GM12878 (cell line): ENCODE results near the gene IL33. TPM values are rescaled to one million over a fixed set of nuclear protein-coding genes. Genes with fewer than 3 reads are reported as not detected.

Experiments used
- ELK1 ChIP-seq: IDR thresholded peaks from 2 replicates; pipeline ENCODE4 v1.6.1; 2012; ENCODE audit warnings: low read depth, low read length, improper control_type of control experiment
- IRF5 ChIP-seq: fragments of 450-650 bp; IDR thresholded peaks from 2 replicates; pipeline ENCODE4 v1.6.1; 2017; ENCODE audit warnings: borderline replicate concordance
- KDM1A ChIP-seq: fragments of 200-600 bp; sonication (generic); IDR thresholded peaks from 2 replicates; pipeline ENCODE4 v1.6.1; 2016; ENCODE audit warnings: borderline replicate concordance
- RELB ChIP-seq: fragments of 450-650 bp; IDR thresholded peaks from 2 replicates; pipeline ENCODE4 v1.6.1; 2017; ENCODE audit warnings: low read depth, mild to moderate bottlenecking, moderate library complexity
- SRF ChIP-seq, 2 experiments: IDR thresholded peaks; 2 replicates each; pipeline ENCODE4 v1.6.1; 2011; ENCODE audit warnings: low read depth in 2 of 2, low read length in 2 of 2, mild to moderate bottlenecking in 1 of 2, moderate library complexity in 1 of 2
- polyA plus RNA-seq, 11 experiments: library from polyadenylated mRNA; depleted of rRNA in 4 of 11; unstranded in 6 of 11; stranded (reverse) in 5 of 11; fragments of >200 nt; fragmentation: Nextera tagmentation in 4 of 11; fragmentation: Illumina TruSeq in 1 of 11; extraction: Ambion mirVana in 4 of 11; extraction: Trizol in 1 of 11; gene quantifications; 1 replicate in 1 of 11; 2 replicates in 10 of 11; pipeline versions ENCODE4 v1.2.1 to v1.2.3, GENCODE V29; 2011 to 2016; ENCODE audit warnings: inconsistent platforms in 2 of 11, missing spikeins in 2 of 11, low read depth in 1 of 11
- total RNA-seq, 4 experiments: library from RNA; depleted of rRNA in 3 of 4; stranded (reverse); fragments of >200 nt in 3 of 4; fragmentation: Illumina TruSeq in 1 of 4; extraction: Trizol in 1 of 4; gene quantifications; 2 replicates each; pipeline versions ENCODE4 v1.2.1 to v1.2.3, GENCODE V29; 2013 to 2021

Gene IL33
- total and polyA plus RNA-seq, 10 of the 15 experiments (the other 5 are each of a cell fraction or from before 2014, with no cell fraction given), result not detected

GRCh38 chr9:6305954-6306563 is 90.5 kb downstream of the IL33 start (continued):
- no peak for TF ChIP-seq ELK1
- TF ChIP-seq IRF5, result no peak
- no peak for TF ChIP-seq SRF (IDR thresholded peaks at IDR 0.05; ENCODE audit: low read depth in 2 of 2, low read length in 2 of 2)
- no peak for TF ChIP-seq KDM1A
- no peak for TF ChIP-seq RELB

Other genes with a start within 250 kb of the IL33 start
- gene RANBP6, start 200.2 kb upstream of the IL33 start, total RNA-seq (2014; rRNA removed), result 20.4 and 21.7 TPM in 2 replicates
- gene RANBP6, start 200.2 kb upstream of the IL33 start, total RNA-seq (2014; rRNA removed; fragmentation: Illumina TruSeq; extraction: Trizol), result 24.1 and 24.2 TPM in 2 replicates
- gene RANBP6, start 200.2 kb upstream of the IL33 start, total RNA-seq (2021), result 17.1 and 18.1 TPM in 2 replicates
- gene RANBP6, start 200.2 kb upstream of the IL33 start, polyA plus RNA-seq (2011; rRNA removed), result 22.2 and 36.8 TPM in 2 replicates
- 18.3 and 24.4 TPM in 2 replicates for gene RANBP6, start 200.2 kb upstream of the IL33 start, polyA plus RNA-seq (2014; fragmentation: Illumina TruSeq; extraction: Trizol)
- 10 to 100 TPM; 10.9 to 11.7 TPM for gene RANBP6, start 200.2 kb upstream of the IL33 start, polyA plus RNA-seq (2014; fragmentation: Nextera tagmentation; extraction: Ambion mirVana)
- 11.5 and 16.6 TPM in 2 replicates for gene RANBP6, start 200.2 kb upstream of the IL33 start, polyA plus RNA-seq (2014; rRNA removed)
- 10 to 100 TPM; 26.3 to 26.9 TPM for gene RANBP6, start 200.2 kb upstream of the IL33 start, polyA plus RNA-seq (2016; fragmentation: Nextera tagmentation; extraction: Ambion mirVana)
- not detected in 2 replicates for gene TPD52L3, start 112.6 kb downstream of the IL33 start, total RNA-seq (2014; rRNA removed)
- not detected in 2 replicates for gene TPD52L3, start 112.6 kb downstream of the IL33 start, total RNA-seq (2014; rRNA removed; fragmentation: Illumina TruSeq; extraction: Trizol)
- gene TPD52L3, start 112.6 kb downstream of the IL33 start, total RNA-seq (2021), result not detected in 2 replicates
- not detected in 2 replicates for gene TPD52L3, start 112.6 kb downstream of the IL33 start, polyA plus RNA-seq (2011; rRNA removed)
- not detected in 2 replicates for gene TPD52L3, start 112.6 kb downstream of the IL33 start, polyA plus RNA-seq (2014; fragmentation: Illumina TruSeq; extraction: Trizol)
- gene TPD52L3, start 112.6 kb downstream of the IL33 start, polyA plus RNA-seq (2014; fragmentation: Nextera tagmentation; extraction: Ambion mirVana), result not detected
- not detected in 2 replicates for gene TPD52L3, start 112.6 kb downstream of the IL33 start, polyA plus RNA-seq (2014; rRNA removed)
- gene TPD52L3, start 112.6 kb downstream of the IL33 start, polyA plus RNA-seq (2016; fragmentation: Nextera tagmentation; extraction: Ambion mirVana), result not detected
- gene UHRF2, start 197.4 kb downstream of the IL33 start, total RNA-seq (2014; rRNA removed), result 43.4 and 49.4 TPM in 2 replicates
- gene UHRF2, start 197.4 kb downstream of the IL33 start, total RNA-seq (2014; rRNA removed; fragmentation: Illumina TruSeq; extraction: Trizol), result 45.0 and 46.2 TPM in 2 replicates
- gene UHRF2, start 197.4 kb downstream of the IL33 start, total RNA-seq (2021), result 42.8 and 44.4 TPM in 2 replicates
- gene UHRF2, start 197.4 kb downstream of the IL33 start, polyA plus RNA-seq (2011; rRNA removed), result 95.8 and 129 TPM in 2 replicates
- gene UHRF2, start 197.4 kb downstream of the IL33 start, polyA plus RNA-seq (2014; fragmentation: Illumina TruSeq; extraction: Trizol), result 48.0 and 53.4 TPM in 2 replicates
- 10 to 100 TPM; 11.2 to 14.2 TPM for gene UHRF2, start 197.4 kb downstream of the IL33 start, polyA plus RNA-seq (2014; fragmentation: Nextera tagmentation; extraction: Ambion mirVana)
- gene UHRF2, start 197.4 kb downstream of the IL33 start, polyA plus RNA-seq (2014; rRNA removed), result 42.2 and 43.7 TPM in 2 replicates
- 10 to 100 TPM; 16.4 to 29.7 TPM for gene UHRF2, start 197.4 kb downstream of the IL33 start, polyA plus RNA-seq (2016; fragmentation: Nextera tagmentation; extraction: Ambion mirVana)